HG03442 (cell line): ENCODE measurements around the gene CD177.
"Not testable (repeated sequence)": the region's sequence is repeated elsewhere in the genome, so short reads cannot be mapped to it uniquely, and the experiment has no call there.

Experiments used
- ATAC-seq: cut with Tn5 transposase; IDR thresholded peaks from one replicate; pipeline ENCODE4 v1.9.1; 2021; ENCODE audit warnings: mild to moderate bottlenecking, moderate library complexity; ENCODE audit not compliant: unreplicated experiment

Gene CD177

DNA sequence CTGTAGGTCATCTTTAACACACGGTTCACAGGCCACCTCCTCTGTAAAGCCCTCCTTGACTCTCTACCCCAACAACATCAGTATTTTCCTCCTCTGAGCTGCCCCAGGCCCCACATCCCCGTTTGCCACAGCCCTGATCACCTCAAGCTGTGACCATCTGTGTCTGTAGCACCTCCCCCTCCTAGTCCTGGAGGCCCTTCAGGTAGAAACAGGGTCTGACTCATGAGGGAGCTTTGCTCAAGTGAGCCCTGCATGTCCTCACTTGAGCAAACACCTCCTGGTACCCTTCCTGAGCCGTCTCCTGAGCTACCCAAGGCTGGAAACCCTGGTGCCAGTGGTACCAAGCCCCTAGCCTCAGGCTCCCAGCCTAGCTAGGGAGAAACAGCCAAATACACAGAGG, 24.1 kb downstream of the CD177 start:
- ATAC-seq: not testable (repeated sequence)

DNA sequence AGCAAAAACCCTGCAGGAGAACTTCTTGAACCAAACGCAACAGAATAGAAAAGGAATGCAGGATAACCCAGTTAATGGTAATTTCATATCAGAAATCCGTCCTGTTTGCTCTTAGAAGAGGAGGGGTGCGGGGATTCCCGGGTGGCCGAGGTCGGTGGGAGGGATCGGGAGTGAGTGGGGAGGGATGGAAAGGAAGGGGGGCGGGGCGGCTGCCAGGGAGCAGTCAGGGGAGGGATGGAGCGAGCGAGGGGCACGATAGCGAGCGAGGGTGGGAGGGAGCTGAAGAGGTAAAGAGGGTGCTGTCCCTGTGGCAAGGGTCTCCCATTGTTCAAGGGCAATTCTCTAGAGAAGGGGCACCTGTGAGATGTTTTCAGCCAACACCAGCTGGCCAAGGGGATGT, 26.5 kb downstream of the CD177 start:
- ATAC-seq: no peak

DNA sequence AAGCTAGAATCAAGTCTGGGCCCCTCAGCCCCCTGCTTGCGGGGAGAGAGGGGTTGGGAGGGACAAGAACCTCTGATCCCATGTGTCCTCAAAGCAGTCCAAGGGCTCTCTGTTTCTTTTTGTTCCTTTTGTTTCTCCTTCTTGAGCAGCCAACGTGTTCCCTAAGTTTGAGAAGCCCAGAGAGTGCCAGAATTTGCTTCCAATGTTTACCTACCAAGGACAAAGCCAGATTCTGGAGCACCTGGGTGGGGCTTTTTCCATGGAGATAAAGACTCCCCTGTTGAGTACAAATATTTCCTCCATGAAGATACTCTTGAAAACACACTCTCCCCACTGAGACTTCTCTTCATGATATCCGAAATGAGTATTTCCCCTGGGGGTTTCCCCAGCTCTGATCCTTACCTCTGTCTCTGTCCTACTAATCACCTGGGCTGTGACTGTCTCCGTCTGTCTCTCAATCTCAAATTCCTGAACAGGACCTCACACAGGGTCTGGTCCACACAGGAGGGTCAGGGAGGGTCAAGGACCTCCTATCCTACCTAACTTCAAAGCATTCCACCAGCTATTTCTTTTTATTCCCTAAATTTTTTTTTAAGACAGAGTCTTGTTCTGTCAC, 27.4 kb downstream of the CD177 start:
- no peak for ATAC-seq

DNA sequence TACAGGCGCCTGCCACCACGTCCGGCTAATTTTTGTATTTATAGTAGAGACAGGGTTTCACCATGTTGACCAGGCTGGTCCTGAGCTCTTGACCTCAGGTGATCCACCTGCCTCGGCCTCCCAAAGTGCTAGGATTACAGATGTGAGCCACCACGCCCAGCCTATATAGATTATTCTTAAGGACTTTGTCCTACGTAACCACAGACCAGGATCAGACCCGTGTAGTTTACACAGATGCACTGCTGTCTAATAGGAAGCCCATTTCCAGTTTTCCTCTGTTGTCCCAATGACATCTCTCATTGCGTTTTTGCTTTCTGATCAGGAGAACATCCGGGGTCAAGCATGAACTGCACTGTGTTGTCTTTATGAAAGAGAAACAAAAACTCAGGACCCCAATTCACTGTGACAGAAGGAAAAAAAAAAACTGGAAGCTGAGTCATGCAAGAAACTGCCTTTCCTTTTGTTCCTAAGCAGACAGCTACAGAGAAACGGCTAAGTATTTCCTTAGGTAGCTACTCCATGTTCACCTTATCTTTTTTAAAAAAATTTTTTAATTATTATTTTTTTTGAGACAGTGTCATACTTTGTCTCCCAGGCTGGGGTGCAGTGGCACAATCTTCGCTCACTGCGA, 29.2 kb downstream of the CD177 start:
- not testable (repeated sequence) for ATAC-seq

DNA sequence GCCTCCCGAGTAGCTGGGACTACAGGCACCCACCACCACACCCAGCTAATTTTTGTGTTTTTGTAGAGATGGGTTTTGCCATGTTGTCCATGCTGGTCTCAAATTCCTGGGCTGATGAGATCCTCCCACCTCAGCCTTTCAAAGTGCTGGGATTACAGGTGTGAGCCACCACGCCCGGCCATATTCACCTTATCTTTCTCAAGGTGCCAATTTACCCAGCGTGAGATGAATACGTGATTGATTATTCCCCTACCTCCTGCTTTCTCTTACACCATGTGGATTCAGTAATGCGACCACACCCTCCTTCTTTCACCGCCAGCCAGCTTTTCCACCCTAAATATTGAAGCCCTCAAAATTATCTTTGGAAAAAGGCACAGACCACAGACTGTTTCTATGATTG, 29.8 kb downstream of the CD177 start:
- not testable (repeated sequence) for ATAC-seq

DNA sequence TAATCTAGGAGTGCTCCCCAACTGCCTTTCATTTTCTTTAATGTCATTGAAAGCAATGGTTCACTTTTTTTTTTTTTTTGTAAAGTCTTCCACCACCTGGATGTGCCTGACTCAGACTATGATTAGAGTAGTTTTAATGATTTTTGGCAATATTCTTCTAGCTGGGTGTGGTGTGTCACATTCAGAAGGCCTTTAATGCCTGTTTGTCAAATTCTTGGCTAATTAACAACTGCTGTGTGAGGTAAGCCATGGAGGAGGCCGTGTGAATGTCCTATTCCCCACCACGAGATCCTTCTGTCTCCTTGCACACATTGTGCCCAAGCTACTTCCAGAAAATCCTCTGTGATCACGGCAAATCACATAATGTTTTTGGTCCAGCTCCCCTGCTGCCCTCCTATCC, 30.3 kb downstream of the CD177 start:
- not testable (repeated sequence) for ATAC-seq

DNA sequence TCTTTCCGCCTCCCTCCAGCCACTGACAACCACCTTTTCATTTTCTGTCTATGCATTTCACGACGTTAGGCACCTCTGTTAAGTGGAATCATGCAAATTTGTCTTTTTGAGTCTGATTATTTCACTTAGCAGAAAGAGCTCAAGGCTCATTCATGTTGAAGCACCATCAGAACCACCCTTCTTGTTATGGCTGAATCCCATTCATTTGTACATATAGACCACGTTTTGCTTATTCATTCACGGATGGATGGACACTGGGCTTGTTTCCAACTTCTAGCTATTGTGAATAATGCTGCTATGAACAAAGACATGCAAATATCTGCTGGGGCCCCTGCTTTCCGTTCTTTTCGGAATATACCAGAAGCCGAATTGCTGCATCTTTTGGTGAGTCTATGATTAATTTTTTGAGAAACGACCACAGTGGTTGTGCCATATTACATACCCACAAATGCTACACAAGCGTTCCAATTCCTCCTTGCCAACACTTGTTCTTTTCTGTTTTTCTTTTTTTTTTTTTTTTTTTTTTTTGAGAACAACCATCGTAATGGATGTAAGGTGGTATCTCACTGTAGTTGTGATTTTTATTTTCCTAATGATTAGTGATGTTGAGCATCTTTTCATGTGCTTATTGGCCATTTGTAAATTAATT, 37.5 kb downstream of the CD177 start:
- ATAC-seq: not testable (repeated sequence)

DNA sequence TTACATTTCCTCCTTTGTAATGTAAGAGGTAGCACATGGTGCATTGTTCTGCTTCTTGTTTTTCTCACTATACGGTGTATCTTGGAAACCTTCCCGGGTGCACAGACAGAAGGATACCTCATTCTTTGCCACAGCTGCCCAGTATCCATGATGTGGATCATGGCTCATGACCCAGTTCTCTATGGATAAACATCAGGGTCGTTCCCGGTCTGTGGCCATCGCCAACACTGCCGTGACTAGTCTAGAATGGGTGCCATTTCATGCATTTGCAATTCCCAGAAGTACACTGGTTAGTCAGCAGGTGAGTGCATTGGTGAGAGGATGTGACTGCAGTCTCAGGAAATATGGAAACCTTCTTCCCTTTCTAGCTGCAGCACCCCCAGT, 38.1 kb downstream of the CD177 start:
- ATAC-seq: not testable (repeated sequence)

DNA sequence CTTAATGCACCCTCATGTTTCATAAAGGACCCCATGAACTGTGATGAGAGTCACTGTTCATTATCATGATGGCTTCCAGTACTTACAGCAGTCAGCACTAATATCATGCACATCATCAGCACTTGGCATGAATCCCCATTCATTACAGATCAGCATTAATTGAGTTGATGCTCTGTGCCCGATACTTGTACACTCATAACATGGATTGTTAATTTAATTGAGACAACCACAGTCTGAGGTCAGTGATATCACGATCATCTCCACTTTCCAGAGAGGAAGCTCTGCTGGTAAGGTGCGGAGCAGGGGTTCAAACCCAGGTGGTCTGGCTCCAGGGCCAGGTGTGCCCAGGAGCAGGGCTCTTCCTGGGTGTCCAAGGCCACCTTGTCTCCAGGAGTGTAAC, 40.0 kb downstream of the CD177 start:
- not testable (repeated sequence) for ATAC-seq

DNA sequence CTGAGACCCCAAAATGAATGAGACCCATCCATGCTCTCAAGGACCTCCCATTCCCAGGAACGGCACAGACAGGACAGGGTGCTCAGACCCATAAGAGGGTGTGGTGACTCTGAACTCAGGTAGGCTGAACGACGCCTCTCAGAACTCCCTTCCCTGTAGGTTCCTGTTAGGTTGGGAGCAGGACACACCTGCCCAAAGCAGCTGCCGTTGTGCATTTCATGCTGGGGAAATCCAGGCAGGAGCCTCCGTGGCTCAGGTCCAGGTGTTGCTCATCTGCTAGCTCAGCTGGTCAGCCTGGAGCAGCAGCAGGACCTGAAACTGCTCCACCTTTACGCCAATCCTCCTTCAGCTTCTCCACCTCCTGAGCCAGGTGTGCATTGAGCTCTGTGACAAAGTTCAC, 42.1 kb downstream of the CD177 start:
- ATAC-seq: no peak

DNA sequence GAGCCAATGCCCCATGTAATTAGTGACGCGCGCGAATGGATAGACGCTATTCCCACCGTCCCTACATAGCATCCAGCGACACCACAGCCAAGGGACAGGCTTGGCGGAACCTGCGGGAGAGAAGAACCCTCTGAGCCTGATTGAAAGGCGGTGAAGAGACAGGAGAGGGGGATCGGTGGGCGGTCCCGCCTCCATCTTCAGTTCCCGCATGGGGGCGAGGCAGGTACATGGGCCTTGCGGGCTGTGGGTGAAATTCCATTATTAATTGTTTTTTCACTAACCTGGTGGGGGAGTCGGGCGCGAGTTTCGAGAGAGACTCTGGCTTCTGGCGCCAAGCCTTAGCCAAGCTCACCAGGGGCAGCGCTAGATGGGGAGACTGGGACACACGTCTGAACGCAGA, 52.8 kb downstream of the CD177 start:
- no peak for ATAC-seq

DNA sequence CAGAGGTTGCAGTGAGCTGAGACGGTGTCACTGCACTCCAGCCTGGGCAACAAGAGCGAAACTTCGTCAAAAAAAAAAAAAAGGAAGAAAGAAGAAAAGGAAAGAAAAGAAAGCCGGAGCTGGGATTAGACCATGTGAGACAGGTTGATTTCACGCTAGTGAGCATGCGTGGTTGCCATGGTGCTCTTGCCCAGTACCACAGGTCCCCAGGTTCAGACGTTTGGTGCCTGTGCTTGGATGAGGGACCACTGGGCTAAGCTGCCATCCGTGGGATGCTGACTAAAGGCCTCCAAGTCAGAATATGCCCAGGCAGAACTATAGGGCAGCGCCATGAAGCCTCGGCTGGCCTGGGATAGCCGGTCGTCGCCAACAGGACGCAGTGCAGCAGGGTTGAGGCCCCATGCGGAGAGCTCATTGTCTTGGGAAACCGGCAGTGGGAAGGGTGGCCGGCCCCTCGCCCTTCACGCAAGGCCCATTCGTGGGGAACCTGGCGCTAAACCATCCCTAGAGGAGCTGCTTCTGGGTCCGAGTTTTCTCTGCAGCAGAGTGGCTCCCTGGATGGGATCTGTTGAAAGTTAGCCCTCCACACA, 54.0 kb downstream of the CD177 start:
- ATAC-seq: no peak

DNA sequence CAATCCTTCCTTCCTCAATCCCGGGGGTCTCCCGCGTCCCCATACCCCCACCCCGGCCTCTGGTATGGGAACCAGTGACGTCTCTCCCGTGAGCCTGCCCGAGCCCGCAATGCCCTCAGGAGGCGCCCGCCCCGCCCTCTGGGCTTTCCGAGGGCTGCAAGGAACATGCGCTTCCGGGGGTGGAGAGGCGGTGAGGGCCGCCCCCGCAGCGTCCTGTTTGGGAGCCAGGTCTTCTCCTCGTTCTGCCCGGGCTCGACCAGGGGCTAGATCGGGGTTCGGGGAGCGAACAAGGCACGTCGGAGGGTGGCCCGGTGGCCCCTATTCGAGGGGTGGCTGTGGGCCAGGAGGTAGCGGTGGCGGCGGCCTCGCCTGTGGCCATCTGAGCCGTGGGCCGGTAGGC, 54.6 kb downstream of the CD177 start:
- ATAC-seq: no peak

DNA sequence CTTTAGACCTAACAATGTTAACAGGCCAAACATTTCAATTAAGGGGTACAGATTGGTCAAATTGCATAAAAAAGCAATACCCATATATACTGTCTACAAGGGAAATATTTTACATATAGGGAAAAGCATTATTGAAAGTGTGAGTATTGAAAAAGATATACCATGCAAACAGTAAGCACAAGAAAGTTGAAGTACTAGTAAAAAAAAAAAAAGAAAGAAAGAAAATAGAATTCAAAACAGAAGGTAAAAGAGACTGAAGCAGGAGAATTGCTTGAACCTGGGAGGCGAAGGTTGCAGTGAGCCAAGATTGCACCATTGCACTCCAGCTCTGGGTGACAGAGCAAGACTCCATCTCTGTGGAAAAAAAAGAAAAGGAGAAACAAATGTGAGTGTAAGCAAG, 55.9 kb downstream of the CD177 start:
- ATAC-seq: no peak

DNA sequence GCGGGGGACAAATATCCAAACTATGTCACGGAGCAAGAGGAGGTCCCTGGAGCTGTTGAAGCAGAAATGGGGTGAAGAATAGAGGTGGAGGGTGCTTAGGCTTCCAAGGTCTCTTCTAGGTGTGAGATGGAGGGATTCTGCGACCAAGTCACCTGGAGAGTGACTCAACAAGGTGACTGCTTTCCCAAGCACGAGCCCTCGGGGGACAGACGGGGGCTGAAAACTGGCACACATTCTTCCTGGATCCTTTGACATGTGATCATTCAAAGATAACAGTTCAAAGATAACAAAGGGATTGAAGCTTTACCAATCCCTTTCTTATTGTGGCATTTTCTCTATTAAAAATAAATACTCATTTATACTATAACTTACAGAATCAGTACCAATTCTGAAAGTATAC, 59.0 kb downstream of the CD177 start:
- no peak for ATAC-seq
